GM18505 (cell line): Measurements from ENCODE around the gene NLRP13.

Experiments used
- ATAC-seq: cut with Tn5 transposase; IDR thresholded peaks from one replicate; pipeline ENCODE4 v1.9.1; 2021; ENCODE audit not compliant: unreplicated experiment
- POLR2A ChIP-seq: IDR thresholded peaks from 4 replicates; pipeline ENCODE4 v1.6.1; 2011; ENCODE audit warnings: borderline replicate concordance; ENCODE audit not compliant: insufficient read depth, insufficient read length; ENCODE audit errors: extremely low read depth

Gene NLRP13

GRCh38 chr19:55927991-55928390 is 4.1 kb downstream of the NLRP13 start:
- no peak for ATAC-seq
- no peak for TF ChIP-seq POLR2A

- ATAC-seq: no peak
- TF ChIP-seq POLR2A: no peak
Measured at GRCh38 chr19:55923556-55923955, 8.6 kb downstream of the NLRP13 start.

GRCh38 chr19:55913643-55914268 is 18.4 kb downstream of the NLRP13 start:
- ATAC-seq: no peak
- no peak for TF ChIP-seq POLR2A

GRCh38 chr19:55912916-55913315 is 19.2 kb downstream of the NLRP13 start:
- no peak for ATAC-seq
- TF ChIP-seq POLR2A: no peak

GRCh38 chr19:55909801-55910200 is 22.3 kb downstream of the NLRP13 start:
- no peak for TF ChIP-seq POLR2A
- no peak for ATAC-seq

GRCh38 chr19:55907746-55908145 is 24.4 kb downstream of the NLRP13 start:
- ATAC-seq: no peak
- TF ChIP-seq POLR2A: no peak

GRCh38 chr19:55907286-55907685 is 24.9 kb downstream of the NLRP13 start:
- ATAC-seq: no peak
- no peak for TF ChIP-seq POLR2A

GRCh38 chr19:55902080-55902751 is 29.9 kb downstream of the NLRP13 start:
- ATAC-seq: no peak

GRCh38 chr19:55901369-55902079 is 30.6 kb downstream of the NLRP13 start:
- no peak for ATAC-seq
- TF ChIP-seq POLR2A: no peak

More at GRCh38 chr19:55902080-55902751, 29.9 kb downstream of the NLRP13 start:
- TF ChIP-seq POLR2A: no peak

GRCh38 chr19:55898911-55899310 is 33.2 kb downstream of the NLRP13 start:
- ATAC-seq: no peak
- TF ChIP-seq POLR2A: no peak

- no peak for TF ChIP-seq POLR2A
- ATAC-seq: no peak
Measured at GRCh38 chr19:55882626-55883025, 49.5 kb downstream of the NLRP13 start.

GRCh38 chr19:55877211-55877610 is 54.9 kb downstream of the NLRP13 start:
- no peak for ATAC-seq
- no peak for TF ChIP-seq POLR2A

- TF ChIP-seq POLR2A: no peak
- no peak for ATAC-seq
Measured at GRCh38 chr19:55870736-55871135, 61.4 kb downstream of the NLRP13 start.

- TF ChIP-seq POLR2A: no peak
- ATAC-seq: no peak
Measured at GRCh38 chr19:55867101-55867500, 65.0 kb downstream of the NLRP13 start.
